GM15510 (cell line): ENCODE data around the gene CYB5B.

Experiments
- POLR2A ChIP-seq: IDR thresholded peaks from 3 replicates; pipeline ENCODE4 v1.6.1; 2011; ENCODE audit warnings: borderline replicate concordance; ENCODE audit not compliant: insufficient read length; ENCODE audit errors: extremely low read depth

The CYB5B gene

GRCh38 chr16:69465083-69465721 lies 40.8 kb downstream of the CYB5B start:
- TF ChIP-seq POLR2A = no peak

- no peak for TF ChIP-seq POLR2A
These were observed 41.5 kb downstream of the CYB5B start for GRCh38 chr16:69465881-69466280.

GRCh38 chr16:69466547-69466946 lies 42.1 kb downstream of the CYB5B start:
- TF ChIP-seq POLR2A = no peak

- no peak for TF ChIP-seq POLR2A
These were observed 42.7 kb downstream of the CYB5B start for GRCh38 chr16:69467080-69467479.

- TF ChIP-seq POLR2A = no peak
These were observed 43.2 kb downstream of the CYB5B start for GRCh38 chr16:69467531-69468204.

- no peak for TF ChIP-seq POLR2A
These were observed 45.6 kb downstream of the CYB5B start for GRCh38 chr16:69469807-69470561.

GRCh38 chr16:69471121-69471520 lies 46.7 kb downstream of the CYB5B start:
- TF ChIP-seq POLR2A = no peak

GRCh38 chr16:69474408-69474807 lies 50.0 kb downstream of the CYB5B start:
- no peak for TF ChIP-seq POLR2A

GRCh38 chr16:69476920-69477443 lies 52.6 kb downstream of the CYB5B start:
- TF ChIP-seq POLR2A = no peak

- TF ChIP-seq POLR2A = no peak
These were observed 53.1 kb downstream of the CYB5B start for GRCh38 chr16:69477546-69477945.

GRCh38 chr16:69478685-69479084 lies 54.3 kb downstream of the CYB5B start:
- TF ChIP-seq POLR2A = no peak

- TF ChIP-seq POLR2A = no peak
These were observed 55.4 kb downstream of the CYB5B start for GRCh38 chr16:69479775-69480174.

GRCh38 chr16:69481901-69482341 lies 57.5 kb downstream of the CYB5B start:
- no peak for TF ChIP-seq POLR2A

GRCh38 chr16:69482410-69482991 lies 58.1 kb downstream of the CYB5B start:
- TF ChIP-seq POLR2A = no peak

- no peak for TF ChIP-seq POLR2A
These were observed 59.2 kb downstream of the CYB5B start for GRCh38 chr16:69483611-69484010.
